Measurements from ENCODE around the gene SPRED2.

The SPRED2 gene

DNA sequence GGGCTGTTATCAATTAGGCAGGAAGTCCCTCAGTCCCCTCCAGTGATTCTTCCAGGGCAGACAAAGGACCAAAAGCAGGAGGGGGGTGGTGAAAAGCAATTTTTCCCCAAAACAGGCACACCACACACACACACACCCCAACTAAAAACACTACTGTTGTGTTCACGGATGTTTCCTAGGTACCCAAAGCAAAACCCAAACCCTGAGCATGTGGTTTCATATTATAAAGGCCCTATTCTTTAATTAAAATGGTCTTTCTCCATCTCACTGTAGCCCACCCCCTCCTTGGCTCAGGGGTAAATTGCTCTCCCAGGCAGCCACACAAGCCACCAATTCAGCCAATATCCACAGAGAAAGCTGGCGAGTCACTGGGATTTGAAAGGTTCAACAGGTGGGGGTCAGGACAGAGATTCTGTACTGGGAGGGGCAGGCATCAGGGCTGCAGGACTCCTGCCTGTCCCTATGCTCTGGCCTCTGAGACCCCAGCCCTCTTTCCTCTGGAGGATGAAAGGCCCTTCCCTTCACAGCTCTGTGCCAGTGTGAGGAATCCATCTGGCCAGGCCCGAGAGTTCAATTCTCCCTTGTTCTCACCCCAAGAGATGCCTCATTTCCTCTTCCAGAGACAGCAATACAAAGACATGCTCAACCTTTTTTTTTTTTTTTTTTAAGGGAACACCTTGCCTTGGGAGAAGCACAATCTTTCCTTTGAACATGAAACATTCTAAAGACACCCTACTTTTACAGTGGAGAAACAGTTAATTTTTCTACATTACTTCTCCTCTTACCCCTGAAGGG is 43.6 kb downstream of the SPRED2 start:
- DNase-seq: peak in 7 of 58 donors; percentile 12 to 59 (median 28)

DNA sequence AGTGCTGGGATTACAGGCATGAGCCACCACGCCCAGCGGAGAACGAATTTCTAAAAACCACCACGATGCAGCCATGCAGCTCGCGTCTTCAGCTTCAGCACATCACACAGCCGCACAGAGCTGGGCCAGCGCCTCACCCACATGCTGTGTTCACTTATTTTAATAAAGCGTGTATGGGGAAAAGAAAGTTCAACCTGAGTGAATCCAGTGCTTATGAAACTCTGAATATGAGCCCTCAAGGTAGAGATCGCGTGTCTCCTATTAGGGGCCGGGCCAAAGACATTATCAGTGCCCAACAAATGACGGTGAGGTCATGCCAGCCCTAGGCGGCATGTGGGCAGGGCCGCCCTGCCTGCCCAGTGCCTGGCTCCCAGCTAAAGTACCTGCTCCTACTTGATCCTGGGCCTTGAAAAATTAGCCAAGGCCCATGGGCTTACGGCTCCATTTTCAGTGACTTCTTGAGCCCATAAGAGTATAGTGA is 44.3 kb downstream of the SPRED2 start:
- DNase-seq: no peak

DNA sequence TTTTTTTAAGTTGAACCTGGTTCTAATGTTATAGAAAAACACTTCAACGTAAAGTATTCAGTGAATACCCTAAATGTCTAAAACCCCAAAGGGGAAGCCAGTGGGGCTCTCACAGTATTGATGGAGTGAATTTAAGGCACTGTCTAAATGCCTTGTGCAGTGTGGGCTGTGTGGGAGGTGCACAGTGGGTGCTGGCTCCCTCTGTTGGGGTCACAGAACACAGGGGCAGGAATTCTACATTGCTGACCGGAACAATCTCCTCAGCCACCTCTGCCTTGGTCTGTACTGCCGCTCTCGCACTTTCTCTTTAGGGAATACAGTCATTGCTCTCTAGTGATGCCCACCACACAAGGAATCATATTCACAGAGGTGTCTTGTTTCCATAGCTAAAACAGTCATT is 45.4 kb downstream of the SPRED2 start:
- DNase-seq: no peak

DNA sequence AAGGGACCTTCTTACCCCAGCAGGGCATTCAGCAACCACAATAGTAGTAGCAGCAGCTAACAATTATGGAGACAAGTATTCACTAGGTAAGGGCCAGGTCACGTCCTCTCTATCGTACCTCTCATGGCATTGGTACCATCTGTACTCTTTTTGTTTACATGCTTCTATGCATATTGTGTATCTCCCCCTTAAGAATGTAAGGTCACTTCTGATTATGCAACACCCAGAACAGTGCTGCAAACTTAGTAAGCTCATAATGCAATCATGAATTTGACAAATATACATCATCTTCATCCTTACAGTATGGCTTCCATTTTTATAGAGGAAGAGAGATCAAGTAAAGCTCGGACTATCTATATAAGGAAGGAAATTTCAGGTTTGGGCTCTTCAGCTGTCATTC is 46.1 kb downstream of the SPRED2 start:
- no peak for DNase-seq

DNA sequence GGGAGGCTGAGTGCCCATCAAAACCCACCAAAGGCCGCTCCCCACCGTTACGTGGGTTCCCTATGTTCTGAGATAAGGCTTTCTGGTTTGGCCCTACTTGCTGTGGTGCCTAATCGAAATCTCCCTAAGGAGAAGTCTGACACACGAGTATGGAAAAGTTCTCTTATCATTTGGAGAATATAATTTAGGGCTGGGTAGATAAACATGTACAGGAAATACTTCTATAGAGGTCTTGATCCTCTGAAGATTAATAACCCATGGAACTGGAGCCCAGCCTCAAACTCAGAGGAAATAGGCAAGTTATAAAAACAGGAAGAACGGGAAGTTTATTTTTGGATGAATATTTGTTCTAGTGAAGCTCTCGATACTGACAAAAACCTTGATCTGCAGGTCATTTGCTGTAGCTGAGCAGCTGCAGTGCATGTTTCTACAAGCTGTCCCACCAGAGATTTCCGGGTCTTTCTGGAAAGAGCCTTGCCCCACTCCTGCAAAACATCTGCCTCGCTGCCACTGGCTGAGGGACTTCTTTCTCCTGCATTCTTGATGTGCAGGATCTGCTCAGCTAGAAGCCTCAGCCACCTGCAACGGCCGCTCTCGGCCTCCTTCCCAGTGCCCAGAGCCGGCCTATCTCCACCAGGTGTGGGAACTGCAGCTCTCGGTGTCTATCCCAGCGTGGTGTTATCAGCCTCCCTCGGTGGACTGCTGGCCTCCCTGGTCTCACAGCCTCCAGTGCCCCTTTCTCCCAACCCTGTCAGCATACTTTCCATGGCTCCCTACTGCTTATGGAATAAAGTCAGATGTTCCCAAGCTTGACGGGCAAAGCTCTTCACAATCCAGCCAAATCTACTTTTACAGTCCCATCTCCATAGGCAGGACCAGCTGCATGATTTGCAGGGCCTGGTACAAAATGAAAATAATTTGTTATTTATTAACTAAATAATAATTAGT is 48.6 kb downstream of the SPRED2 start:
- peak in 1 of 58 donors; percentile 15 for DNase-seq

DNA sequence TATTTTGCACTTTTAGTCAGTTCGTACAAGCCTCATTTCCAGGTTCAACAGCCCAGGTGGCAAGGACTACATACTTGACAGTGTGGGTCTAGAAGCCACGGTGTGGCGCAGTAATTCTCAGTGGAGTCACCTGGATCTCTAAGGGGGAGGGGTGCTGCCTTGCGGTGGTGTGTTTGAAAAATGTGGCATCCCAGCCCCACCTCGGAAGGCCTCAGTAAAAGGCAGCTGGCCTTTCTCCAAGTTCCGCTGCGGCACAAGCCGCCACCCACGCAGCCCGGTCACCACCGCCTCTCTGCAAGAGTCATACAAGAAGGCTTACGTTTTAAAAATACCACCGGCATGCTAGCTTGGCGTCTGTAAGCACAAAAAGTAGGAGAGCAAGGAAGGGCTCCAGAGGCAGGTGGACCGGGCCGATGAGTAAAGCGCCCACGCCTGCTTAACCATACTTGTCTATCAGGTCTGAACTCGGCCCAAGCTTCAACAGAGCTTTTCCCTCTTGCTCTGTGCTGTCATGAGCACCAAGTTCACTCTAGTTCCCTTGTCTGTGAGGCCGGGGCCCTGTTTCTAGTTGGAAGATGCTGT is 49.5 kb downstream of the SPRED2 start:
- DNase-seq: peak in 31 of 58 donors; percentile 14 to 71 (median 34)

DNA sequence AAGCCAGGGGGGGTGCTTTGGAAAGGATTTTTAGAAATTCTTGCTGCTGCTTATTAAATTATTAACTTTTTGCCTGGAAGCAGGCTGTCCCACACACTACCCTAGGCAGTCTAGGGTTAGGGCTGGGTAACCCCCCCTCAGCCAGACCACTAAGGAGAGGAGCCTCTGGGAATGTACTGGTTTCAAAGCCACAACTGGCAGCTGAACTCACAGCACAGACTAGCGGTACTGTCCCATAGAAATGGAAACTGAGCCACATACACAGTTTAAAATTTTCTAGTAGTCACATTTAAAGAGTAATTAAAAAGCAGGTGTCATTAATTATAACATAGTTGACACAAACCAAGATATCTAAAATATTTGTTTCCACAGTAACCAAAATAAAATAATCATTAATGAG is 50.1 kb downstream of the SPRED2 start:
- DNase-seq: no peak

DNA sequence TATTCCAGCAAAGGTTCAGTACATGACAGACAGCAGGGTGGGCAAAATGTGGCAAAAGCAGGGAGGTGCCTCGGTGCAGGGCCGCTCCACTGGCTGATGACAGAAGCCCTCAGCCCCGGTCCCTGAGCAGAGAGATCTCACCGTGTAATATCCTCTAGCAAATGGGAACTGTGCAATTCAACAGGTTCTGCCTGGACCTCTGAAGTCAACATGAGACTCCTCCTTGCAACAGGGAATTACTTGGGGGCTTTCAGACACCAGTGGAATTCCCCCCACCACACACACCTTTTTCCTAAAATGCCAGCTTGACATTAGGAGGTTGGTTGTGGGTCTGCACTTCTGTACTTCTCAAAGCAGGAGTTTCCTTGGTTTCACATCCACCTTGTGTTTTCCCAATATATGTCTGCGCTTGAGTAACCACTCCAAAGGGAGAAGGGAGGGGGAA is 50.8 kb downstream of the SPRED2 start:
- DNase-seq: no peak

DNA sequence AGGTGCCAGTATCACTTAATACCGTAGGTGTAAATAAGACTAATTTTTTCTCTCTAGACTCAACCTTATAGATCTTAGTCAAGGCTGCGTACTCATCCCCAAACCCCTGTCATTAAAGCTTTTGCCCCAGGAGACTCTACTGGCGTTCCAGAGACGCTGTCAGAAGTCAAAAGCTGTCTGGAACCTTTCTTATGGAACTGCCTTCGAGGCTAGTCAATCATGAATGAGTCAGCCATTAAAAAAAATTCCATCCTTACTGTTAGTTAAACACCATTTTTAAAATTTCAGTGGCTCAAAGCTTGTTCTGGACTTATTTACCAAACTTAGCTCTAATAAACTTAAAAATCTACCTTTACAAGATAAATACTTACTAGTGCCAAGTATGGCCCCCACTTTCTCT is 52.1 kb downstream of the SPRED2 start:
- no peak for DNase-seq

DNA sequence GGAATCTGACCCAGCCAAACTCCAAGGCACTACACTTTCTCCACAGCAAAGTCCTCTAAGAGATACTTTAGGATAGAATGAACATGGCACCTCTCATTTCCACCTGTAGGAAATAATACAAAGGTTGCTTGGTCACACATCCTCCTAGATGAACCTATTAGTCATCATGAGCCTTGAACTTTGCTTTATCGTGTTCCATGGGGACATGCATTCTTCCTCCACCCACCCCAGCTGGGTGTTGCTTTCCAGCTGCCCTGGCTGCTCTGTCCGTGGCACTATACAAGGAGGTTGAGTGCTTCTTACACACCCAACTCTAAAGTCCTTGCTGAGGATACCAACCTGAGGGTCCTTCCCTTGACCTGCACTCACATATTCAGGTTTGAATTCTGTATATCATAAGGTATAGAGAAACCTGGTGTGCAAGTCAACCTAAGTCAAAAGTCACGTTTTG is 52.7 kb downstream of the SPRED2 start:
- DNase-seq: no peak

DNA sequence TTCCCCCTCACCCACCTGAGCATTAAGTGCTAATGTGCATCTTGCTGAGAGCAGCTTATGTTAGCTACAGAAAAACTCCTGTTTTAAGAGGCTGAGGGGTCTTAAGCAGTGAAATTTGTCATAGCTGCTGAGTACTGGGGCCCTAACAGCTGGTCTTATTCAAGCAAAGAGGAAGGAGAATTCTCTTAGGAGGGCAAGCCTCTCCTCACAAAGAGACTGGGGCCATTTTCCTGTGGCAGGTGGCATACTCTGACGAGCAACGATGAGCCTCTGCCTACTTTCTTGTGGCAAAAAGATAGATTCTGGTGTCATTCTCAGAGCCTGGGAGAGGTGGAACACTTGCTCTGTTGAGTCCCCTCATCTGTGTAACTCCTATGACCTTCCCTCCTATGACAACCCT is 53.2 kb downstream of the SPRED2 start:
- DNase-seq: no peak

DNA sequence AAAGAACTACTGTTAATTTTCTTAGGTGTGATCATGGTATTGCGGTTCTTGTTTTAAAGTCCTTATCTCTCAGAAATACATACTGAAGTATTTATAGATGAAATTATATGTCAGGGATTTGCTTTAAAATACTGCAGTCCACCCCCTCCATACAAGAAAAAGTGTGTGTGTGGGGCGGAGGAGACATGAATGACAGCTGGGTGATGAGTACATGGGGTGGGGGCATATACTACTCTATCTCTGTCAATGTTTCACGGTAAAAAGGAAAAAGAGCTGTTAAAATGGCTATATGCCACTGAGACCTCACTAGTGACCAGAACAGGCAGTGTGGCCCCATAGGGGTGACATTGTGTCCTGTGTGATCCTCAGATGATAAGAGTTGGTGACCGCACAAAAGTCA is 54.1 kb downstream of the SPRED2 start:
- DNase-seq: no peak

DNA sequence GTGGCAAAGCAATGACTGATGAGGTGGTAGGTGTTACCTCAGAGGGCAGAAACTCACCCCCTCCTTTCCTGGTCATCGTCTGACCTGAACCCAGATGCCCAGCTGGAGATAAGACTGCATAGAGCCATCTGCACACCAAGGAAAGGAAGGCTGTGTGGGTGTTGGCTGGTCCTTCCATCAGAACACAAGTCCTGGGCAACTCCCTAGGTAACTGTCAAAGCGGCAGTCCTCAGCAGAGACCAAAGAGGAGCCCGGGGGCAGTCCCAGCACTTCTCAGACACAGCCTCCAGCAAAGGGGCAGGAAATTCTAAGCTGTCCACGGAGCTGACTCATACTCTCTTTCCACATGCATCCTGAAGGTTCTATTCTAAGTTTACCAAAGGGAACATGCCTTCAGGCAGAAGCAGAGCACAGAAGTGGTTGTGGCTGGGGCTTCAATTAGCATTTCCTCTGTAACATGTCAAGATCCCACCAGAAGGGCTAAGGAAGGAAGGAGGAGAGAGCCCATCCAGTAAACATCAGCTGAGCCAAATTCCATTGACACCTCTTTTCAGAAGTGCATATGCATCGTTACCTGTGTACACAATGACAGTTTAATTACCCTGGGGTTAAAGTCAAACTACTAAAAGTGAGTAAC is 54.7 kb downstream of the SPRED2 start:
- peak in 1 of 58 donors; percentile 16 for DNase-seq

DNA sequence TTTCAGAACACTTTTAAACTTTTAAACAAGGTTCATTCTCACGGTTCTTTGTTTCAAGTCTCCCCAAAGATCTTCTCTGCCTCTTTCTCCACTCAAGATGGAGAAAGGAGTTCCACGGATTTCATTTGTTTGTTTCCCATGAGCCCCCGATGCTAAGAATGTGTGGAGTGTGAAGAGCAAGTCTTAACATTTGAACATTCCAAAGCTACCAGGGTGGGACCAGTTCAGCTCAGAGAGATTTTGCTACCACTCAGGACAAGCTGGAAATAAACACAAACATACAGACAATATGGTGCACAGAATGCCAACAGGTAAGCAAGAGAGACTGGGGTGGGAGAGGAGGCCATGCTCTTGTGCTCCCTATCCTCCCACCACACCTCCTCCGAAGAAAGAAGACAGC is 56.7 kb downstream of the SPRED2 start:
- DNase-seq: no peak

DNA sequence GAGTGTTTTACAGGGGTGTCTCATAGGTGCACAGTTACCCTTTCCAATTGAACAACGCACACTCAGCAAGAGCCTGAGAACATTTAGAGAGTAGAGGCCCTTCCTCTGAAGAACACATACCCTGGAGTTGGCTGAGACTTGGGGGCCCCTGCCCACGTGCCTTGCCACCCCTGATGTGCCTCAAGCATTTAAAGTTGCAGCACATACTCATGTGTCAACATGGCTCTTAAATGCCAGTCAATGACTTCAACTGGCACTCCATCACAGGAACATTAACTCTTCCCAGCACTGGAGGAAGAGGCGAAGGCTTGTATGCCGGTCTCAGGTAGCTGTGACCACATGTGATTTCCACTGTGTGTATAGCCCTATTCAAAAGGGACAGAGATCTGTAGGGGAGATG is 57.4 kb downstream of the SPRED2 start:
- no peak for DNase-seq

DNA sequence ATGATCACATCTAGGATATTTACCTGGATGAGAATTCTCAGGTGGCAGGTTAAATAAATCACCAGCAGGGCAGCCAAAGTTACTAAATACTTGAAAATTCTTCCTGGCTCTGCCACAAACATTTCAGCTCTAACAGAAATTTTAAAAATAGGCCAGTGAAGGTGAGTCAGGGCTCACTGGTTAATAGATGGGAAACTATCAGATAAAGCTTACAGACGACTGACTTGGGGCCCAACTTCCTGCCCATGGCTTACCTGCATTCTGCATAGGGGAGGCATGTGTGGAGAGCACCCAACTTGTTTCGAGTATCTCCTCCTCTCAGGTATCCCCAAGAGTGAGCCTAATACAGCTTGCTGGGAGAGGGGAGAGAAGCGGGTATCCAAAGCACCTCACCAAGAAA is 57.8 kb downstream of the SPRED2 start:
- DNase-seq: no peak

DNA sequence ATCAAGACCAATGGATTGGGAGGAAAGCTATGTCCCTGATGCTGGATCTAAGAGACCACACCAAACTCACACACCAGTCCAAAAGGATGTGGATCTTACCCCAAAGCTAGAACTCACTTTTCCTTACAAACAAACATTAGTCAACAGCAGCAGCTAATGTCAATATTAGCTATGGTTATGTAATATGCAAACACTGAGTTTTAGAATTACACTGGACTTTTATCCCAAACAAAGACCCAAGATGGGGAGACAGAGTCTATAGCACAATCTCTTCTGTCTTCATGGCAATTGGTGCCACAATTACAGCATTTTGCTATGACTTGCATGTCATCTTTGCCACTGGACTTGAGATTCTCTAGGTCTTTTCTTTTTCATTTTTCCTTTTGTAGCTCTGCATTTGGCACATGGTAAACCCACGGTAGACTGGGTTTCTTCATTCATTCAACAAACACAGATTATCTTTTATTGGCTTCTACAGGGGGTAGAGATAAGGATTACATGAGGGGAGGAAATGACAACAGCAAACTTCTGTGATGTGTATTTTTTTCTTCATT is 59.0 kb downstream of the SPRED2 start:
- DNase-seq: no peak

DNA sequence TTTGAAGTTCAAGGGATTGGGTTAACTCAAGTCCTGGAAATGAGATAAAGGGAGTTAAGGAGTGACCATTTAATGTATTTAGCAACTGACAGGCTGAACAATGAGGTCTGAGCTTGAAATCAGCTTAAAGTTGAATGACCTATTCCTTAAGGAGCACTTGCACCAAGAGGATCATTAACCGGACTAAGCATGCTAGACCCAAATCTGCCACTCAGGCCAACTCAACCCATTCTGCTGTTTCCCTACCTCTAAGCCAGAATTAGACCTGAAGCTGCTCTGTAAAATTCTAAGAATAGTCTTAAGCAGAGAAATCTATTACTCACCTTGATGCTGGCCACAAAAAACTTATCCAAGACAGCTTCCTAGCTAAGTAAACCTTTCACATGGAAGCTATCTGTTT is 59.8 kb downstream of the SPRED2 start:
- no peak for DNase-seq

DNA sequence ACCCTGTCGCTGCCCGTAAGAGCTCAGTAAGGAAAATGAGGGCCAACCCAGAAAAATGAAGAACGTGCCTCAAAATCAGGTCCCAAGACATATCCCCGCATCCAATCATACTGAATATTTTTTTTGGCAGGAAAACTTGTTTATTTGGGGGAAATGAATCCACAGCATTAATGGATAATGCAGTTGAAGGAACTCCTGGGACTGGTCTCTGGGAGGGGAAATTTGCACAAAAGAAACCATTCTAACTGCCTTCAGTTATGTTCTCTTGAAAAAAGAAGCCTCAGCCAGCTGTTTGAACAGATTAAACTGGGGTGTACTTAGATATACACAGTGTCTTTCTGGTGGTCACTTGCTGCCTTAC is 61.3 kb downstream of the SPRED2 start:
- no peak for DNase-seq

DNA sequence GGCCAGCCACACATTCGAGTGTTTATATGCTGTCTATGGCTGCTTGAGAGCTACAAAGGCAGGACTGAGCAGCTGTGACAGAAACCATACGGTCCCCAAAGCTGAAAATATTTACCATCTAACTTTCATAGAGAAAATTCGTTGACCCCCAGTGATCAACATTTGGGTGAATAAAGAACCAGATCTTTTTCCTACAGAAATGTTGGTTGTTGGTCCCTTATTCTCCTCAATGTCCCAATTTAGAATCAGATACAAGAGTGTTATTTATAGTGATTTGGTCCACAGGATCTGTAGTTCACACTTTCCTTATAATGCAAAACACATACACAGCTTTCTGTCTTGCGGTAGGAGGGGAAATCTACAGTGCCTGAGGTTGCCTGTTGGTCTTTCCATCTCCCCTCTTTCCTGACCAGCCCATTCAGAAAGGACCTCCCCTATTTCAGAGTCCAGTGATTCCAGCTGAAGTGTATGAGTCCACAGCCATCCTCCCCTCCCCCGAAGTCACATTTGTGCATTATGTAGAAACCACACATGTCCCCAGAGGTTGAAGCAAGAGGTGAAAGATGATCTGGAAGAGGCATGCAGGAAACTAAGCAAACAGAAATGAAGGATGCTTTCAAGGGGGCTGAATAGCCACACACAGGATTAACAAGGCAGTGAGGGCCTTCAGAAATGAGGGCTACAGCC is 61.9 kb downstream of the SPRED2 start:
- no peak for DNase-seq
